ENCODE results near the gene GTPBP4. TPM values are rescaled to one million over a fixed set of nuclear protein-coding genes. Genes with fewer than 3 reads are reported as not detected.
"Not testable (repeated sequence)": the region's sequence is repeated elsewhere in the genome, so short reads cannot be mapped to it uniquely, and the experiment has no call there.

The GTPBP4 gene
- polyA plus RNA-seq, 12 donors = 33.1 to 65.5 (median 50.2) TPM; not detected in 1

GRCh38 chr10:1054684-1055083 lies 66.5 kb downstream of the GTPBP4 start:
- no peak for DNase-seq

GRCh38 chr10:1056326-1057105 lies 68.3 kb downstream of the GTPBP4 start, which contains the start of gene WDR37:
Gene WDR37, plus strand, starts transcription at chr10:1056385. Its CDS starts 15,771 bp downstream, at chr10:1072156.
- peak; percentile 88 for DNase-seq

GRCh38 chr10:1057106-1057657 lies 68.9 kb downstream of the GTPBP4 start:
- no peak for DNase-seq

DNA sequence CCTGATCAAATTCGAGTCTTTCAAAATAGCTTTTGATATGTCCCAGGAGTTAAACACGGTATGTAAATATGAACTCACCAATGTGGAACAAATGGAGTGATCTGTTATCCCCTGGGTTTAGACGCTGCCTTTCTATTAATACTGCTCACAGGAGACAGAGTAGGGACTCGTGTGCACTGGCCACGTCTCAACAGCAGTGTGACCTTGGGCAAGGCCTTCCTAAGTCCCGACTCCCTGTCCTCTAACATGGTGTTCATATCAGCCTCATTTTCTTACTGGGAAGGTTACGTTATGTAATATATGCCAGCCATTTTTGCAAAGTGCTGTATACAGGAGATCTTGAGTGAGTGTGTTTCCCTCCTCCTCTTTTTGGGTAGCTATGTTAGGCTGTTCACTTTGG lies 69.8 kb downstream of the GTPBP4 start:
- DNase-seq = no peak

DNA sequence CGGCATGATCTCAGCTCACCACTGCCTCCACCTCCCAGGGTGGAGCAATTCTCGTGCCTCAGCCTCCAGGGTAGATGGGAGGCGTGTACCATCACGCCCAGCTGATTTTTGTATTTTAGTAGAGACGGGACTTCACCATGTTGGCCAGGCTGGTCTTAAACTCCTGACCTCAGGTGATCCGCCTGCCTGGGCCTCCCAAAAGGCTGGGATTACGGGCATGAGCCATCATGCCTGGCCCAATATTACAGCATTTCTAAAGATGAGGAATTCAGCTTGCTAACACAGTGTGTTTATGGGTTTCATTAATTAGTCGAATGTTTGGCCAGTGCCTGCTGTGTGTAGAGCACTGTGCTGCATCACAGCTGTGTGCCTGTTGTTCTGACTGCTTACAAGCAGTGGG lies 71.7 kb downstream of the GTPBP4 start:
- DNase-seq = no peak

DNA sequence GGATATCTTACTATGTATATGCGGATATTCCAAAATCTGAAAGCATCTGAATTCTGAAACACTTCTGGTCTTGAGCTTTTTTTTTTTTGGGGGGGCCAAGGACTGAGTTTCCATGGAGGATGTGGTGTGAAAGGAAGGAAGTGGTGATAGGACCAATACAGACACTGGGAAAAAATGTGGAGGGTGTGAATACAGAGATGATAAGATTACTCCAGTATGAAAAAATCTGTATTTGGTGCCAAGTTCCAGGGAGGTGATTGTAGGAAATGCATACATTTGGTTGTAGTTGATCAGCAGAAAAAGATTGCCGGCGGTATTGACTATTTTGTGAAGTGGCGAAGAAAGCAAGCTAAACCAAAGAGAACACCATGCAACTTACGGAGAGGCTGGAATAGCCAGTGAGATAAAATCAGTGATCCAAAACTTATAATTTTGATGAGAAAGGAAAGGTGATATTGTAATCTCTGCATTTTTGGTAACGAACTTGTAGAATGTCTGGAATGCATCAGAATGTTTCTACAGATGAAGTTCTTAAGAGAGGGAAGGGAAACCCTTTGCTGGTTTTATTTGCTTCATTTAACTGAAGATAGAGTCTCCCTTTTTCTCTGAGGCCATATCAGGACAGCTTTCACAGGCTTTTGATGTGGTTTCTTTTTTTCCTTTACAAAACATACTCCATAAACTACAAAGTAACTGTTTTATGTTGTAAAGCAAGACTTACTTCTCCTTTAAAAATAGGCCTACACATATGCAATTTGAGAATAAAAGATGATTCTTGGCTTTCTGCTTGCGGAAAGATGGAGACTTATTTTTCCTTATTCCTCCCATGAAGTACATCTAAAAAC lies 73.9 kb downstream of the GTPBP4 start:
- no peak for DNase-seq

DNA sequence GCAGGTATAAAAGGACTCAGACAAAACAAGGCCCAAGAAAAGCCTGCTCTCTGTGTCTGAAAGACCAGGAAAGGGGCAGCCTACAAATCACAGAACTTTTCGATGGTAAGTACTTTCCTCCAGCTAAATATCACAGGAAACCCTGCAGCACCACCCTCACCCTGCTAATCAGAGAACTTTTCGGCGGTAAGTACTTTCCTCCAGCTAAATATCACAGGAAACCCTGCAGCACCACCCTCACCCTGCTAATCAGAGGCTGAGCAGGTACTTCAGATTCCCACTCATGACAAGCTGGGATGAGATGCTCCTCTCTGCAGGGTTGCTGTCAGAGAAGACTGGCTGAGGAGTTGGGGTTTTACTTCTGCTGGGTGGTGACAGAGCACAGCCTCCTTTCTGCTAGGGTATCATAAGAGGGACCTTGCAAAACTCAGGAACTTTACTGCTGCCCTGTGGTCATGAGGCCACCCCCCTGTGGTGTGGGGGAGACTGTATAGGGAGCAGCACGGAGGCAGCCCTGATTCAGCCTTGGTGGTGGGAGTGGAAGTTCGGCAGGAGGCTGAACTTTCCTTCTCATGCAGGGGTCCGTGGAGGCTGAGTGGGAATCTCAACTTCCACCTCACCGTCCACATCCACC lies 75.1 kb downstream of the GTPBP4 start:
- no peak for DNase-seq

DNA sequence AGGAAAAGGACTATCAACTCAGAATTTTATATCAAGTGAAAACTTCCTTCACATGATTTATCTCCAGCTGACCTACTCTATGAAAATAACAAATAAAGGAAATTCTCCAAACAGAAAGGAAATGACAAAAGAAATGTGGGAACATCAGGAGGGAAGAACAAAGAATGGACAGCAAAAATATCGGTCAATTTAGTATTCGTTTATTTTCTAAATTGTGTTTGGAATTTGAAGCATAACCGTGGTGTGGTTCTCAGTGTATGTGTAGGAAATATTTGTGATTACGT lies 76.7 kb downstream of the GTPBP4 start:
- DNase-seq = no peak

DNA sequence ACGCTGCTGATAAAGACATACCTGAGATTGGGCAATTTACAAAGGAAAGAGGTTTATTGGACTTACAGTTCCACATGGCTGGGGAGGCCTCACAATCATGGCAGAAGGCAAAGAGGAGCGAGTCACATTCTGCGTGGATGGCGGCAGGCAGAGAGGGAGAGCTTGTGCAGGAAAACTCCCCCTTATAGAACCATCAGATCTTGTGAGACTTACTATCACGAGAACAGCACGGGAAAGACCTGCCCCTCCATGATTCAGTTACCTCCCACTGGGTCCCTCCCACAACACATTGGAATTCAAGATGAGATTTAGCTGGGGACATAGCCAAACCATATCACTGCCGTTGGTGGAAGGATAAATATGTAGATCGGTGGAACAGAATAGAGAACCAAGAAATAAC lies 78.5 kb downstream of the GTPBP4 start:
- DNase-seq = not testable (repeated sequence)

DNA sequence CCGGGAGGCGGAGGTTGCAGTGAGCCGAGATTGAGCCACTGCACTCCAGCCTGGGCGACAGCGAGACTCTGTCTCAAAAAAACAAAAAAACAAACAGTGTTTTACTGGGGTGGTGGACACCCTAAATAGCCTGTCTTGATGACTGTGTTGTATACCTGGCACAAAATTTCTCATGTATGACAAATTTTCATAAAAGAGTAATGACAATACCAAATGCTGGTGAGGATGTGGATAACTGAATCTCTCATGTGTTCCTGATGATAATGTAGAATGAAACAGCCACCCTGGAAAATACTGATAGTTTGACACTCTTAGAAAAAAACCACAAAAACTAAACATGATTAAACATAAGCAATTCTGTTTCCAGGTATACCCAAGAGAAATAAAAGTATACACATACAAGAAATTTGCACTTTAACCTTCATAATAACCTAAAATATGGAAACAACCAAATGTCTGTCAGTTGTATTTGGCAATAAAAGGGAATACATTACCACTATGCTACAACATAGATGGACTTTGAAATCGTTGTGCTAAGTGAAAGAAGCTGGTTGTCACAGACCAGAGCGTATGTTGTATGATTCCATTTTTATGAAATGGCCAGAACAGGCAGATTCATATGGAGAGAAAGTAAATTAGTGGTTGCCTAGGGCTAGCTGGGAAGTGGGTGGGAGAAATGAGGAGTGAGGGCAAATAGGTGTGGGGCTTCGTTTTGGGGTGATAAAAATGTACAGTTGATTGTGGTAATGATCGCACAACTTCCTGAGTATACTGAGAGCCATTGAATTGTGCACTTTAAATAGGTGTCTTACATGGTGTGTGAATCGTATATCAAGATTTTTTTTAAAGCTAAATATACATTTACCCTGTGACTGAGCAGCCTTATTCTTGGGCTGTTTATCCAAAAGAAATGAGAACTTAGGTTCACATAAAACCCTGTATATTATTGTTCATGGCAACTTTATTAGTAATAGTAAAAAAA lies 80.4 kb downstream of the GTPBP4 start:
- DNase-seq = no peak

Other genes with a start within 250 kb of the GTPBP4 start
- 10 to 100 TPM in 11 of 12 donors, not detected in 1; 47.1 to 99.8 (median 66.7) TPM for gene LARP4B, start 56.7 kb upstream of the GTPBP4 start, polyA plus RNA-seq (ENCODE audit: insufficient read length in 12 of 12)
- under 1 TPM in 4 of 12 donors, not detected in 8; 0.23 to 0.44 (median 0.25) TPM for gene IDI2, start 37.4 kb downstream of the GTPBP4 start, polyA plus RNA-seq (ENCODE audit: insufficient read length in 12 of 12)
- gene IDI1, start 60.7 kb downstream of the GTPBP4 start, polyA plus RNA-seq (ENCODE audit: insufficient read length in 12 of 12) = 10 to 100 TPM in 11 of 12 donors, not detected in 1; 32.4 to 63.1 (median 47.3) TPM
- 10 to 100 TPM in 9 of 12 donors, 1 to 10 TPM in 2, not detected in 1; 7.6 to 13.3 (median 10.6) TPM for gene WDR37, start 68.0 kb downstream of the GTPBP4 start, polyA plus RNA-seq (ENCODE audit: insufficient read length in 12 of 12)